HG03060 (cell line): ENCODE data around the gene ALG14.

Source experiments
- ATAC-seq: cut with Tn5 transposase; IDR thresholded peaks from one replicate; pipeline ENCODE4 v1.9.1; 2021; ENCODE audit warnings: low read depth, moderate number of reproducible peaks; ENCODE audit not compliant: unreplicated experiment

Gene ALG14

GRCh38 chr1:94988356-94988755 is 84.4 kb downstream of the ALG14 start:
- no peak for ATAC-seq

- no peak for ATAC-seq
These were observed 86.0 kb downstream of the ALG14 start for GRCh38 chr1:94986783-94987182.

- no peak for ATAC-seq
These were observed 89.5 kb downstream of the ALG14 start for GRCh38 chr1:94983171-94983739.

GRCh38 chr1:94982398-94982797 is 90.4 kb downstream of the ALG14 start:
- no peak for ATAC-seq

GRCh38 chr1:94981575-94981973 is 91.2 kb downstream of the ALG14 start:
- ATAC-seq: no peak

GRCh38 chr1:94980582-94981574 is 91.9 kb downstream of the ALG14 start:
- no peak for ATAC-seq

- no peak for ATAC-seq
These were observed 92.8 kb downstream of the ALG14 start for GRCh38 chr1:94979656-94980581.

- ATAC-seq: no peak
These were observed 93.6 kb downstream of the ALG14 start for GRCh38 chr1:94979131-94979530.

GRCh38 chr1:94978401-94978800 is 94.3 kb downstream of the ALG14 start:
- no peak for ATAC-seq

- no peak for ATAC-seq
These were observed 95.7 kb downstream of the ALG14 start for GRCh38 chr1:94976971-94977548.

GRCh38 chr1:94974824-94975223 is 97.9 kb downstream of the ALG14 start:
- ATAC-seq: no peak

- no peak for ATAC-seq
These were observed 98.5 kb downstream of the ALG14 start for GRCh38 chr1:94974241-94974640.

GRCh38 chr1:94973309-94973922 is 99.3 kb downstream of the ALG14 start:
- no peak for ATAC-seq

- ATAC-seq: no peak
These were observed 101.2 kb downstream of the ALG14 start for GRCh38 chr1:94971491-94971924.

- ATAC-seq: no peak
These were observed 102.0 kb downstream of the ALG14 start for GRCh38 chr1:94970783-94971182.

- no peak for ATAC-seq
These were observed 103.6 kb downstream of the ALG14 start for GRCh38 chr1:94969137-94969536.

GRCh38 chr1:94966033-94966432 is 106.7 kb downstream of the ALG14 start:
- ATAC-seq: no peak

GRCh38 chr1:94963864-94964263 is 108.9 kb downstream of the ALG14 start:
- ATAC-seq: no peak

- ATAC-seq: peak; percentile 87
These were observed 110.1 kb downstream of the ALG14 start for GRCh38 chr1:94962409-94963265.
